GM23338 (cell line): ENCODE measurements around the gene CLSTN1.
"Not testable (repeated sequence)": the region's sequence is repeated elsewhere in the genome, so short reads cannot be mapped to it uniquely, and the experiment has no call there.

ENCODE experiments used
- POLR2AphosphoS5 ChIP-seq: IDR thresholded peaks from 2 replicates; pipeline ENCODE4 v1.6.1; 2016; ENCODE audit warnings: antibody characterized with exemption, low read depth
- TF ChIP-seq, protein P1 (sequence below), 2 experiments: fragments of 200-600 bp in 1 of 2; sonication (generic) in 1 of 2; conservative IDR thresholded peaks; 2 replicates each; pipeline versions ENCODE4 v1.5.1 to v1.6.1; 2016 to 2017; ENCODE audit warnings: antibody characterized with exemption in 2 of 2, low read depth in 2 of 2, mild to moderate bottlenecking in 2 of 2, moderate library complexity in 1 of 2

DNA sequence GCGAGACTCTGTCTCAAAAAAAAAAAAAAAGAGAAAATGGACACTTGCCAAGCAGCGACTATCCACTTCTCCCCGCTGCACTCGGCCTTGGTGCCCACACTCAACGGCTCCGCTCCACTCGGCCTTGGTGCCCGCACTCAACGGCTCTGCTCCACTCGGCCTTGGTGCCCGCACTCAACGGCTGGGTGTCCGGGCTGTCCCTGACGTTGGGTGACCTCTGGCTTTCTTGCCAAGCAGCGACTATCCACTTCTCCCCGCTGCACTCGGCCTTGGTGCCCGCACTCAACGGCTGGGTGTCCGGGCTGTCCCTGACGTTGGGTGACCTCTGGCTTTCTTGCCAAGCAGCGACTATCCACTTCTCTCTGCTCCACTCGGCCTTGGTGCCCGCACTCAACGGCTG, 61.3 kb downstream of the CLSTN1 start:
- TF ChIP-seq, protein P1, sequence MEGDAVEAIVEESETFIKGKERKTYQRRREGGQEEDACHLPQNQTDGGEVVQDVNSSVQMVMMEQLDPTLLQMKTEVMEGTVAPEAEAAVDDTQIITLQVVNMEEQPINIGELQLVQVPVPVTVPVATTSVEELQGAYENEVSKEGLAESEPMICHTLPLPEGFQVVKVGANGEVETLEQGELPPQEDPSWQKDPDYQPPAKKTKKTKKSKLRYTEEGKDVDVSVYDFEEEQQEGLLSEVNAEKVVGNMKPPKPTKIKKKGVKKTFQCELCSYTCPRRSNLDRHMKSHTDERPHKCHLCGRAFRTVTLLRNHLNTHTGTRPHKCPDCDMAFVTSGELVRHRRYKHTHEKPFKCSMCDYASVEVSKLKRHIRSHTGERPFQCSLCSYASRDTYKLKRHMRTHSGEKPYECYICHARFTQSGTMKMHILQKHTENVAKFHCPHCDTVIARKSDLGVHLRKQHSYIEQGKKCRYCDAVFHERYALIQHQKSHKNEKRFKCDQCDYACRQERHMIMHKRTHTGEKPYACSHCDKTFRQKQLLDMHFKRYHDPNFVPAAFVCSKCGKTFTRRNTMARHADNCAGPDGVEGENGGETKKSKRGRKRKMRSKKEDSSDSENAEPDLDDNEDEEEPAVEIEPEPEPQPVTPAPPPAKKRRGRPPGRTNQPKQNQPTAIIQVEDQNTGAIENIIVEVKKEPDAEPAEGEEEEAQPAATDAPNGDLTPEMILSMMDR (conservative IDR thresholded peaks at IDR 0.05; ENCODE audit: low read depth in 2 of 2) = not testable (repeated sequence)
- not testable (repeated sequence) for TF ChIP-seq POLR2AphosphoS5
